ENCODE data around the gene ZNF324B.

The ZNF324B gene

DNA sequence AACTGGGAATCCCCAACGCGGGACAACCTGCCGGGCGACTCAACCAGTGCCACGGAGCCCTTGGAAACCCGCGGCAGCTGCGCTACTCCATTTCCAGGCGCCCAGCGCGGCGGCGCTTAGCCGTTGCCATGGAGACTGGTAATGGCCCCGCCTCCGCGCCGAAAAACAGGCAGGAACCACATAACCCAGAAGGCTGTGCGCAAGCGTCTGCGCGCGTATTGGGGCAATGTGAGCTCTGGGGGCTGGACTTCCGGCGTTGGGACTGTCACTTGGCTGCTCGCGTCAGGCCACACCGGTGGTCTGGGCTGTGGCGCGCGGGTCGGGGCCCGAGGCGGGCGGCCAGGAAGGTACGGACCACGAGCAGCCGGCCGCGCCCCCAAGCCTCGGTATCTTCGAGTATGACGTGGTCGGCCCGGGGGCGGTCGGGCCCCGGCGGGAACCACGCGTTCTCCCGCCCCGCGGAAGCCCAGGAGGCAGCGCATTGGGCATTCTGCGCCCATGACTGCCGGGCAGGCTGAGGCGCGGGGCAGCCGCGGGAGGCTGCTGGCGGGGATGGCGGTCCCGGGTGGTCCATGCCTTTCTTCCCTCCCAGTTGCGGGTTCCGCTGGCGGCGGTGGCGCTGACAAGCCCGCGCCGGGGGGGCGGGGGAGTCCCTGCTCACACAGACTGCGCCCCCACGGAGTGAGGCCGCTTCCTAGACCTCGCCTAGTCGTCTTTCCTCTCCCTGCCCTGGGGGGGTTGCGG lies at the start of gene ZNF324B (continued):
- TF ChIP-seq KLF16 (tag by site-specific recombination; IDR thresholded peaks at IDR 0.05): peak; percentile 74; the same call in 1 of the 2 replicates
- TF ChIP-seq ZXDB (tag by site-specific recombination; IDR thresholded peaks at IDR 0.05): peak; percentile 70
- TF ChIP-seq ZNF768 (tag by site-specific recombination; IDR thresholded peaks at IDR 0.05): no peak
- peak; percentile 59 for TF ChIP-seq KLF10 (tag by site-specific recombination; IDR thresholded peaks at IDR 0.05)
- TF ChIP-seq, protein P1, sequence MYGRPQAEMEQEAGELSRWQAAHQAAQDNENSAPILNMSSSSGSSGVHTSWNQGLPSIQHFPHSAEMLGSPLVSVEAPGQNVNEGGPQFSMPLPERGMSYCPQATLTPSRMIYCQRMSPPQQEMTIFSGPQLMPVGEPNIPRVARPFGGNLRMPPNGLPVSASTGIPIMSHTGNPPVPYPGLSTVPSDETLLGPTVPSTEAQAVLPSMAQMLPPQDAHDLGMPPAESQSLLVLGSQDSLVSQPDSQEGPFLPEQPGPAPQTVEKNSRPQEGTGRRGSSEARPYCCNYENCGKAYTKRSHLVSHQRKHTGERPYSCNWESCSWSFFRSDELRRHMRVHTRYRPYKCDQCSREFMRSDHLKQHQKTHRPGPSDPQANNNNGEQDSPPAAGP (tag by site-specific recombination; IDR thresholded peaks at IDR 0.05): peak; percentile 33; the same call in 1 of the 2 replicates
- peak; percentile 27; the same call in 1 of the 2 replicates for TF ChIP-seq EGR2 (tag by site-specific recombination; IDR thresholded peaks at IDR 0.05; ENCODE audit: low read depth)
- no peak for TF ChIP-seq ZNF571 (tag by site-specific recombination; IDR thresholded peaks at IDR 0.05)
- 0 out of 2 replicates have a peak, but pooled peaks have one; percentile 35 for TF ChIP-seq ZBTB17 (tag by site-specific recombination; IDR thresholded peaks at IDR 0.05)
- TF ChIP-seq ZNF155 (tag by site-specific recombination; IDR thresholded peaks at IDR 0.05): no peak
- peak; percentile 78 for TF ChIP-seq FEZF1 (tag by site-specific recombination; IDR thresholded peaks at IDR 0.05)
- TF ChIP-seq ZNF266 (tag by site-specific recombination; IDR thresholded peaks at IDR 0.05; ENCODE audit: low read depth): no peak
- TF ChIP-seq, protein P2, sequence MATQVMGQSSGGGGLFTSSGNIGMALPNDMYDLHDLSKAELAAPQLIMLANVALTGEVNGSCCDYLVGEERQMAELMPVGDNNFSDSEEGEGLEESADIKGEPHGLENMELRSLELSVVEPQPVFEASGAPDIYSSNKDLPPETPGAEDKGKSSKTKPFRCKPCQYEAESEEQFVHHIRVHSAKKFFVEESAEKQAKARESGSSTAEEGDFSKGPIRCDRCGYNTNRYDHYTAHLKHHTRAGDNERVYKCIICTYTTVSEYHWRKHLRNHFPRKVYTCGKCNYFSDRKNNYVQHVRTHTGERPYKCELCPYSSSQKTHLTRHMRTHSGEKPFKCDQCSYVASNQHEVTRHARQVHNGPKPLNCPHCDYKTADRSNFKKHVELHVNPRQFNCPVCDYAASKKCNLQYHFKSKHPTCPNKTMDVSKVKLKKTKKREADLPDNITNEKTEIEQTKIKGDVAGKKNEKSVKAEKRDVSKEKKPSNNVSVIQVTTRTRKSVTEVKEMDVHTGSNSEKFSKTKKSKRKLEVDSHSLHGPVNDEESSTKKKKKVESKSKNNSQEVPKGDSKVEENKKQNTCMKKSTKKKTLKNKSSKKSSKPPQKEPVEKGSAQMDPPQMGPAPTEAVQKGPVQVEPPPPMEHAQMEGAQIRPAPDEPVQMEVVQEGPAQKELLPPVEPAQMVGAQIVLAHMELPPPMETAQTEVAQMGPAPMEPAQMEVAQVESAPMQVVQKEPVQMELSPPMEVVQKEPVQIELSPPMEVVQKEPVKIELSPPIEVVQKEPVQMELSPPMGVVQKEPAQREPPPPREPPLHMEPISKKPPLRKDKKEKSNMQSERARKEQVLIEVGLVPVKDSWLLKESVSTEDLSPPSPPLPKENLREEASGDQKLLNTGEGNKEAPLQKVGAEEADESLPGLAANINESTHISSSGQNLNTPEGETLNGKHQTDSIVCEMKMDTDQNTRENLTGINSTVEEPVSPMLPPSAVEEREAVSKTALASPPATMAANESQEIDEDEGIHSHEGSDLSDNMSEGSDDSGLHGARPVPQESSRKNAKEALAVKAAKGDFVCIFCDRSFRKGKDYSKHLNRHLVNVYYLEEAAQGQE (tag by site-specific recombination; IDR thresholded peaks at IDR 0.05): no peak
- no peak for TF ChIP-seq ZNF366 (tag by site-specific recombination; conservative IDR thresholded peaks at IDR 0.05)
- peak; percentile 29; the same call in 1 of the 2 replicates for TF ChIP-seq ZNF501 (tag by site-specific recombination; IDR thresholded peaks at IDR 0.05)
- peak; percentile 21; the same call in 1 of the 2 replicates for TF ChIP-seq ZNF777 (tag by site-specific recombination; IDR thresholded peaks at IDR 0.05; ENCODE audit: borderline replicate concordance)
- TF ChIP-seq, protein P3, sequence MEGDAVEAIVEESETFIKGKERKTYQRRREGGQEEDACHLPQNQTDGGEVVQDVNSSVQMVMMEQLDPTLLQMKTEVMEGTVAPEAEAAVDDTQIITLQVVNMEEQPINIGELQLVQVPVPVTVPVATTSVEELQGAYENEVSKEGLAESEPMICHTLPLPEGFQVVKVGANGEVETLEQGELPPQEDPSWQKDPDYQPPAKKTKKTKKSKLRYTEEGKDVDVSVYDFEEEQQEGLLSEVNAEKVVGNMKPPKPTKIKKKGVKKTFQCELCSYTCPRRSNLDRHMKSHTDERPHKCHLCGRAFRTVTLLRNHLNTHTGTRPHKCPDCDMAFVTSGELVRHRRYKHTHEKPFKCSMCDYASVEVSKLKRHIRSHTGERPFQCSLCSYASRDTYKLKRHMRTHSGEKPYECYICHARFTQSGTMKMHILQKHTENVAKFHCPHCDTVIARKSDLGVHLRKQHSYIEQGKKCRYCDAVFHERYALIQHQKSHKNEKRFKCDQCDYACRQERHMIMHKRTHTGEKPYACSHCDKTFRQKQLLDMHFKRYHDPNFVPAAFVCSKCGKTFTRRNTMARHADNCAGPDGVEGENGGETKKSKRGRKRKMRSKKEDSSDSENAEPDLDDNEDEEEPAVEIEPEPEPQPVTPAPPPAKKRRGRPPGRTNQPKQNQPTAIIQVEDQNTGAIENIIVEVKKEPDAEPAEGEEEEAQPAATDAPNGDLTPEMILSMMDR (tag by site-specific recombination; IDR thresholded peaks at IDR 0.05): peak; percentile 67
- no peak for TF ChIP-seq ZNF521 (tag by site-specific recombination; IDR thresholded peaks at IDR 0.05)
- peak; percentile 58 for TF ChIP-seq KLF9 (tag by site-specific recombination; IDR thresholded peaks at IDR 0.05; ENCODE audit: low read depth)
- TF ChIP-seq ZNF311 (tag by site-specific recombination; IDR thresholded peaks at IDR 0.05; ENCODE audit: borderline replicate concordance): no peak
- TF ChIP-seq, protein P4, sequence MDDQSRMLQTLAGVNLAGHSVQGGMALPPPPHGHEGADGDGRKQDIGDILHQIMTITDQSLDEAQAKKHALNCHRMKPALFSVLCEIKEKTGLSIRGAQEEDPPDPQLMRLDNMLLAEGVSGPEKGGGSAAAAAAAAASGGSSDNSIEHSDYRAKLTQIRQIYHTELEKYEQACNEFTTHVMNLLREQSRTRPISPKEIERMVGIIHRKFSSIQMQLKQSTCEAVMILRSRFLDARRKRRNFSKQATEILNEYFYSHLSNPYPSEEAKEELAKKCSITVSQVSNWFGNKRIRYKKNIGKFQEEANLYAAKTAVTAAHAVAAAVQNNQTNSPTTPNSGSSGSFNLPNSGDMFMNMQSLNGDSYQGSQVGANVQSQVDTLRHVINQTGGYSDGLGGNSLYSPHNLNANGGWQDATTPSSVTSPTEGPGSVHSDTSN (CRISPR knock-in tag; IDR thresholded peaks at IDR 0.05): no peak; the same call in 1 of the 2 replicates
- TF ChIP-seq ZNF394 (tag by site-specific recombination; IDR thresholded peaks at IDR 0.05; ENCODE audit: borderline replicate concordance): peak; percentile 100
- TF ChIP-seq ZEB2 (tag by site-specific recombination; IDR thresholded peaks at IDR 0.05): 0 out of 2 replicates have a peak, but pooled peaks have one; percentile 41
- peak; percentile 92 for TF ChIP-seq ZBTB20 (tag by site-specific recombination; IDR thresholded peaks at IDR 0.05)
- TF ChIP-seq, protein P5, sequence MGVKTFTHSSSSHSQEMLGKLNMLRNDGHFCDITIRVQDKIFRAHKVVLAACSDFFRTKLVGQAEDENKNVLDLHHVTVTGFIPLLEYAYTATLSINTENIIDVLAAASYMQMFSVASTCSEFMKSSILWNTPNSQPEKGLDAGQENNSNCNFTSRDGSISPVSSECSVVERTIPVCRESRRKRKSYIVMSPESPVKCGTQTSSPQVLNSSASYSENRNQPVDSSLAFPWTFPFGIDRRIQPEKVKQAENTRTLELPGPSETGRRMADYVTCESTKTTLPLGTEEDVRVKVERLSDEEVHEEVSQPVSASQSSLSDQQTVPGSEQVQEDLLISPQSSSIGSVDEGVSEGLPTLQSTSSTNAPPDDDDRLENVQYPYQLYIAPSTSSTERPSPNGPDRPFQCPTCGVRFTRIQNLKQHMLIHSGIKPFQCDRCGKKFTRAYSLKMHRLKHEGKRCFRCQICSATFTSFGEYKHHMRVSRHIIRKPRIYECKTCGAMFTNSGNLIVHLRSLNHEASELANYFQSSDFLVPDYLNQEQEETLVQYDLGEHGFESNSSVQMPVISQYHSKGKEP (tag by site-specific recombination; IDR thresholded peaks at IDR 0.05): no peak
- peak; percentile 71; the same call in 1 of the 2 replicates for TF ChIP-seq KLF8 (tag by site-specific recombination; IDR thresholded peaks at IDR 0.05)
- TF ChIP-seq, protein P6, sequence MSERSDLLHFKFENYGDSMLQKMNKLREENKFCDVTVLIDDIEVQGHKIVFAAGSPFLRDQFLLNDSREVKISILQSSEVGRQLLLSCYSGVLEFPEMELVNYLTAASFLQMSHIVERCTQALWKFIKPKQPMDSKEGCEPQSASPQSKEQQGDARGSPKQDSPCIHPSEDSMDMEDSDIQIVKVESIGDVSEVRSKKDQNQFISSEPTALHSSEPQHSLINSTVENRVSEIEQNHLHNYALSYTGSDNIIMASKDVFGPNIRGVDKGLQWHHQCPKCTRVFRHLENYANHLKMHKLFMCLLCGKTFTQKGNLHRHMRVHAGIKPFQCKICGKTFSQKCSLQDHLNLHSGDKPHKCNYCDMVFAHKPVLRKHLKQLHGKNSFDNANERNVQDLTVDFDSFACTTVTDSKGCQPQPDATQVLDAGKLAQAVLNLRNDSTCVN (tag by site-specific recombination; optimal IDR thresholded peaks at IDR 0.05): peak; percentile 95
- TF ChIP-seq ZNF274 (IDR thresholded peaks at IDR 0.05; ENCODE audit: low read length): no peak
- no peak for TF ChIP-seq ZNF274 (tag by site-specific recombination; IDR thresholded peaks at IDR 0.05; ENCODE audit: borderline replicate concordance)
- TF ChIP-seq GFI1B (tag by site-specific recombination; IDR thresholded peaks at IDR 0.05): no peak

Data from HEK293 (cell line).